Measurements from ENCODE around the gene TEAD1.

TEAD1 gene

DNA sequence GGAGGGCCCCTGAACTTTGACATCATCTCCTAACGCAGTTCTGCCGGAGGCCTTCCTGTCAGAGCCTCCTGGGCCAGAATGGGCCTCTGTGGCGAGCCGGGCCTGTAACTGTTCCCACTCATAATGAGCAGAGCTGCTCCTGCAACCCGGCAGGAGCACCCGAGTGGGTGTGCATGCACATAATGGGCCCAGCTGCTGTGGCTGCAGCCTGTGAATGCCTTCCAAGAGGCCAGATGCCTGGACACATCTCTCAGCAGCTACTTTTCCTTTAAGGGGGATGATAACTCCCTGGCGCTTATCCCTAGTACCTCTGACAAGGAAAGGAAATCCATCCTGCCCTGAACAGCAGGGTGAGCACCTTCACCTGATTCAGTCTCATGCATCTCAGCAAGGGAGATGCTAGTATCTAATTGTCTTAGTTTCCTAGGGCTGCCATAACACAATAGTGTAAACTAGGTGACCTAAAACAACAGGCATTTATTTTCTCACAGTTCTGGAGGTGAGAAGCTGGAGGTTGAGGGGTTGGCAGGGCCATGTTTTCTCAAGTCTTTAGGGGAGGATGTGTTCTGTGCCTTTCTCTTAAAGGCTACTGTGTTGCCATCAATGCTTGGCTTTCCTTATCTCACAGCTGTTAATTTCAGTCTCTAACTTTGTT lies 120.5 kb downstream of the TEAD1 start:
- H3K4me3 ChIP-seq (ENCODE audit: low read depth, low read length), result no peak overlapping the region
- no peak for DNase-seq (ENCODE audit: low read depth, low spot score)
- TF ChIP-seq, protein P1, sequence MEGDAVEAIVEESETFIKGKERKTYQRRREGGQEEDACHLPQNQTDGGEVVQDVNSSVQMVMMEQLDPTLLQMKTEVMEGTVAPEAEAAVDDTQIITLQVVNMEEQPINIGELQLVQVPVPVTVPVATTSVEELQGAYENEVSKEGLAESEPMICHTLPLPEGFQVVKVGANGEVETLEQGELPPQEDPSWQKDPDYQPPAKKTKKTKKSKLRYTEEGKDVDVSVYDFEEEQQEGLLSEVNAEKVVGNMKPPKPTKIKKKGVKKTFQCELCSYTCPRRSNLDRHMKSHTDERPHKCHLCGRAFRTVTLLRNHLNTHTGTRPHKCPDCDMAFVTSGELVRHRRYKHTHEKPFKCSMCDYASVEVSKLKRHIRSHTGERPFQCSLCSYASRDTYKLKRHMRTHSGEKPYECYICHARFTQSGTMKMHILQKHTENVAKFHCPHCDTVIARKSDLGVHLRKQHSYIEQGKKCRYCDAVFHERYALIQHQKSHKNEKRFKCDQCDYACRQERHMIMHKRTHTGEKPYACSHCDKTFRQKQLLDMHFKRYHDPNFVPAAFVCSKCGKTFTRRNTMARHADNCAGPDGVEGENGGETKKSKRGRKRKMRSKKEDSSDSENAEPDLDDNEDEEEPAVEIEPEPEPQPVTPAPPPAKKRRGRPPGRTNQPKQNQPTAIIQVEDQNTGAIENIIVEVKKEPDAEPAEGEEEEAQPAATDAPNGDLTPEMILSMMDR (IDR thresholded peaks at IDR 0.05; ENCODE audit: low read depth, low read length), result no peak

GRCh38 chr11:12797996-12798395 lies 123.8 kb downstream of the TEAD1 start:
- TF ChIP-seq, protein P1 (IDR thresholded peaks at IDR 0.05; ENCODE audit: low read depth, low read length), result no peak
- no peak for DNase-seq (ENCODE audit: low read depth, low spot score)
- in situ Hi-C loops (cut with HindIII; ENCODE audit: low sequenced_read_pairs), result no loop called here
- H3K4me3 ChIP-seq (ENCODE audit: low read depth, low read length), result no peak overlapping the region

More for the DNA sequence above, 120.5 kb downstream of the TEAD1 start:
- in situ Hi-C loops (cut with HindIII; ENCODE audit: low sequenced_read_pairs), result no loop called here

- in situ Hi-C loops (cut with HindIII; ENCODE audit: low sequenced_read_pairs), result no loop called here
- DNase-seq (ENCODE audit: low read depth, low spot score), result no peak
- TF ChIP-seq, protein P1 (IDR thresholded peaks at IDR 0.05; ENCODE audit: low read depth, low read length), result no peak
Observed at GRCh38 chr11:12798609-12799011, 124.4 kb downstream of the TEAD1 start.

DNA sequence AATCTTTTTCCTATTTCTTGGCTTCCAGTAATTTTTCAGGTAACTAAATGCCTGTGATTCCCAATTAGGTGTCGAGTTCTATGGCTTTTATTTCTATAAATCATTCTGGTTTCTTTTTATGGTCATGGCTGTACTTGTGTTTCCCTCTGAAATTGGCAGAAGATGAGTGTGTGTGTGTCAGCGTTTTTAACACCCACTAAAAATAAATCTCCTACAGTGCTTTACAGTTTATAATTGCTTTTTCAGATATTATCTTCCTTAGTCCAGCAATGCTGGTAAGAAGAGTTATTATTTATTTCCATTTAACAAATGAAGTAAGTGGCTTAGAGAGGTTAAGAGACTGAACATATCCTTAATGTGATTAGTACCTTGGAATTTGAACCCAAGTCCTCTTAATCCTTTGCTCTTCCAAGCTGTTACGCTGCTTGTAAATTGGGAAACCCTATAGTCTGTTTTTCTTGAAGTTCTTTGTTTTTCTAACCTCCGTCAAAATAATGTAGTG lies 125.2 kb downstream of the TEAD1 start:
- DNase-seq (ENCODE audit: low read depth, low spot score), result no peak
- TF ChIP-seq, protein P1 (IDR thresholded peaks at IDR 0.05; ENCODE audit: low read depth, low read length), result no peak
- H3K4me3 ChIP-seq (ENCODE audit: low read depth, low read length), result no peak overlapping the region
- in situ Hi-C loops (cut with HindIII; ENCODE audit: low sequenced_read_pairs), result no loop called here

More at GRCh38 chr11:12798609-12799011, 124.4 kb downstream of the TEAD1 start:
- no peak overlapping the region for H3K4me3 ChIP-seq (ENCODE audit: low read depth, low read length)

DNA sequence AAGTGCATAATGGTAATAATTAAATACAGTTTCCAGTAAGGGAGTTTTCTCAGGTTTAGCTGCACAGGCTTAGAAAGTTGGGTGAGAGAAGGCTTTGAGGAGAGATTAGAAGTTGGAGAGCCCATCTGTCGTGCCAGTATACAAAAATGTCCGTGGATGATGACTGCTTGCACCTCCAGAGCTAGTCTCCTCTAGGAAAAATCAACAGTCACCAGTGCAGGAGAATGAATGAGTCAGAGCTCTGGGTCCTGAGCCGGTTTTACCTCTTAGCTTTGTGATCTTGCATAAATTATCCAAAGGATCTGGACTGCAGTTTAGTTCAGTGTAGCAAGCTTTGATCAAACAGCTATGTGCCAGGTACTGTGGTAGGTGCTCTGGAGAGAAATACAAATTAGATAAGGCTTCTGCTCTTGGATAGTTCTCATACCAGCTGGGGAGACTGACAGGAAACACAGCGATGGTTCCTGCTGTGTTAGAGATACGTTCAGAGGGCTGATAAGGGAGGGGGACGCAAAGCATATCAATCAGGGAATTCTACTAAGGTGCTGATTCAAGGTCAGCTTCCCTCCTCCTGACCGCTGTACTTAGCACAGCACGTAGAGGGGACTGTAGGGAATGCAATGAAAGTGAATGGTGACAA lies 125.9 kb downstream of the TEAD1 start:
- in situ Hi-C loops (cut with HindIII; ENCODE audit: low sequenced_read_pairs), result no loop called here
- DNase-seq (ENCODE audit: low read depth, low spot score), result peak; percentile 80
- TF ChIP-seq, protein P1 (IDR thresholded peaks at IDR 0.05; ENCODE audit: low read depth, low read length), result no peak
- H3K4me3 ChIP-seq (ENCODE audit: low read depth, low read length), result no peak overlapping the region

DNA sequence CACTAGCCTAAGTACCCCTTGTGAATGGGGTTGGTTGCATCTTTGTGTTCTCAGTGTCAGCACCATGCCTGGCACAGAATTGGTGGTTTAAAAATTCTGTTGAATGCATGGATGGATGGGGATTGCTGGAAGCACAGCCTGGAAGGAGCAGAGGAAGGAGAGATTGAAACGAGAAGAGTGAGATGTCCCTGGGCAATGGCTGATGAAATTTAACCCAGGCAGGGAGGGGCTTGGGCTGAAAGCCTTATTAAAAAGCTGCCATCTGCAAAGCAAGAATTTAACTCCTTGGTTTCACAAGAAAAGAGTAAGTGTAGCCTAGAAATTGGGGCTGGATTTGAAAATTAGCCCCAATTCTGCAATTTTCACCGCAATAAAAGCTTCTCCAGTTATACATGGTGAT lies 126.7 kb downstream of the TEAD1 start:
- in situ Hi-C loops (cut with HindIII; ENCODE audit: low sequenced_read_pairs), result no loop called here
- no peak for DNase-seq (ENCODE audit: low read depth, low spot score)
- TF ChIP-seq, protein P1 (IDR thresholded peaks at IDR 0.05; ENCODE audit: low read depth, low read length), result no peak
- no peak overlapping the region for H3K4me3 ChIP-seq (ENCODE audit: low read depth, low read length)
